Panc1 (cell line): ENCODE data around the gene INSYN2B. TPM values are rescaled to one million over a fixed set of nuclear protein-coding genes. Genes with fewer than 3 reads are reported as not detected.

Experiments used
- ATAC-seq: fragments of 200-7000 bp; cut with Tn5 transposase; 2 replicates; pipeline ENCODE4 v1.9.1; 2020; ENCODE audit warnings: mild to moderate bottlenecking, moderate library complexity
- BruUV-seq: library from RNA; stranded (reverse); fragments of 400-500 nt; replicated peaks from 2 replicates; lab custom pipeline; 2021; lab: Mats Ljungman, UMichigan
- CTCF ChIA-PET: fragments of 300-600 bp; sonication (Branson Sonifier 250); formaldehyde crosslinking; loops from one replicate; lab custom pipeline; 2022; ENCODE audit warnings: antibody characterized with exemption; lab: Charles Lee
- POLR2A ChIA-PET: fragments of 300-600 bp; sonication (Branson Sonifier 250); formaldehyde crosslinking; loops from one replicate; lab custom pipeline; 2022; ENCODE audit warnings: antibody characterized with exemption; lab: Charles Lee
- DNase-seq: peaks from one replicate; pipeline ENCODE4 v3.0.0-alpha.2; 2010; ENCODE audit warnings: low read depth, low spot score
- H3K27ac ChIP-seq: 2 replicates; pipeline ENCODE4 v1.5.1; 2011; ENCODE audit warnings: mild to moderate bottlenecking, low read length, inconsistent platforms
- H3K27me3 ChIP-seq: fragments of 200-500 bp; sonication (Bioruptor generic); 2 replicates; pipeline ENCODE4 v1.6.0; 2014; ENCODE audit warnings: low read length, inconsistent platforms; ENCODE audit not compliant: control insufficient read depth, insufficient read depth
- H3K36me3 ChIP-seq: fragments of 200-500 bp; sonication (Bioruptor generic); 2 replicates; pipeline ENCODE4 v1.5.1; 2014; ENCODE audit warnings: inconsistent platforms, mild to moderate bottlenecking, low read length, moderate library complexity; ENCODE audit not compliant: control insufficient read depth, insufficient read depth
- H3K4me1 ChIP-seq: 2 replicates; pipeline ENCODE4 v1.5.1; 2011; ENCODE audit warnings: inconsistent platforms, mild to moderate bottlenecking, low read length, moderate library complexity; ENCODE audit not compliant: control insufficient read depth, insufficient read depth
- H3K4me3 ChIP-seq, 2 experiments: 2 replicates each; pipeline ENCODE4 v1.5.1; 2011 to 2012; ENCODE audit warnings: low read depth in 2 of 2, low read length in 2 of 2, mild to moderate bottlenecking in 2 of 2, inconsistent platforms in 1 of 2, moderate library complexity in 1 of 2
- H3K9me3 ChIP-seq: fragments of 200-500 bp; sonication (Bioruptor generic); 2 replicates; pipeline ENCODE4 v1.5.1; 2014; ENCODE audit warnings: low read depth, mild to moderate bottlenecking, inconsistent platforms, low read length, moderate library complexity; ENCODE audit not compliant: control insufficient read depth, insufficient read depth
- TCF7L2 ChIP-seq: IDR thresholded peaks from 2 replicates; pipeline ENCODE4 v1.6.1; 2011; ENCODE audit warnings: mild to moderate bottlenecking, low read depth, low read length, inconsistent platforms
- in situ Hi-C: cut with HindIII; loops from 2 replicates; pipeline ENCODE4 v1.10.0; 2016; ENCODE audit warnings: low sequenced_read_pairs, low pct_unique_long_range_greater_than_20kb
- intact Hi-C: fragments of 100-400 bp; cut with micrococcal nuclease; formaldehyde crosslinking; loops from one replicate; pipeline ENCODE4 v1.10.0; 2022; ENCODE audit not compliant: unreplicated experiment
- microRNA-seq: library from miRNA; unstranded; fragments of <30 nt; microRNA quantifications from one replicate; pipeline ENCODE4 v1.1.0, GENCODE V29; 2020; ENCODE audit not compliant: unreplicated experiment
- total RNA-seq: library from RNA; stranded (reverse); gene quantifications from one replicate; pipeline ENCODE4 v1.2.1, GENCODE V29; 2021; ENCODE audit not compliant: unreplicated experiment
- TF ChIP-seq, protein P1 (sequence below): fragments of 450-650 bp; IDR thresholded peaks from 2 replicates; pipeline ENCODE4 v1.5.1; 2017; ENCODE audit warnings: mild to moderate bottlenecking

Gene INSYN2B
- total RNA-seq, 1 experiment from 2014 or later = 0.28 TPM

DNA sequence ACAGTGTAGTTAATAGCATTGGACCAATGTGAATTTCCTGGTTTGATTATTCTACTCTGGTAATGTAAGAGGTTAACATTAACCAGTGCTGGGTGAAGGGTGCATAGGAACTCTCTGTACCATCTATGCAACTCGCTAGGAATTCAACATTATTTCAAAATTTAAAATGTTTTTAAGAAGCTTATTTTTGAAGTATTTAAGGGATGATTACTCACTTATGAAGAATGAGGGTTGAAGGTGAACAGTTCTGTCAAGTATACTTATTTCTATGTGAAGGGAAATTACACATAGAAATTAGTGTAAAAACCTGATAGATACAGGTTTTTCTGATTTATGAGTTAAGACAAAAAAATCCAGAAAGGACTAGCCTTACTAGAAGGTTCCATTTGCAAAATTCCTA lies 165.8 kb downstream of the INSYN2B start:
- Histone ChIP-seq H3K36me3 (no peaks in the 10 kb centered on the region), H3K9me3 (no peaks in the 10 kb centered on the region; the same call in 1 of the 2 replicates), H3K27ac (no peak overlapping the region), H3K4me1 (no peaks in the 10 kb centered on the region), H3K4me3 (no peak overlapping the region), H3K27me3 (no peaks in the 10 kb centered on the region)
- no TSS peak for BruUV-seq
- CTCF ChIA-PET = no interaction called here
- ATAC-seq (no peak), DNase-seq (no peak)
- intact Hi-C loops = no loop called here
- in situ Hi-C loops = no loop called here
- POLR2A ChIA-PET = no interaction called here
- no peak for TF ChIP-seq TCF7L2
- TF ChIP-seq, protein P1, sequence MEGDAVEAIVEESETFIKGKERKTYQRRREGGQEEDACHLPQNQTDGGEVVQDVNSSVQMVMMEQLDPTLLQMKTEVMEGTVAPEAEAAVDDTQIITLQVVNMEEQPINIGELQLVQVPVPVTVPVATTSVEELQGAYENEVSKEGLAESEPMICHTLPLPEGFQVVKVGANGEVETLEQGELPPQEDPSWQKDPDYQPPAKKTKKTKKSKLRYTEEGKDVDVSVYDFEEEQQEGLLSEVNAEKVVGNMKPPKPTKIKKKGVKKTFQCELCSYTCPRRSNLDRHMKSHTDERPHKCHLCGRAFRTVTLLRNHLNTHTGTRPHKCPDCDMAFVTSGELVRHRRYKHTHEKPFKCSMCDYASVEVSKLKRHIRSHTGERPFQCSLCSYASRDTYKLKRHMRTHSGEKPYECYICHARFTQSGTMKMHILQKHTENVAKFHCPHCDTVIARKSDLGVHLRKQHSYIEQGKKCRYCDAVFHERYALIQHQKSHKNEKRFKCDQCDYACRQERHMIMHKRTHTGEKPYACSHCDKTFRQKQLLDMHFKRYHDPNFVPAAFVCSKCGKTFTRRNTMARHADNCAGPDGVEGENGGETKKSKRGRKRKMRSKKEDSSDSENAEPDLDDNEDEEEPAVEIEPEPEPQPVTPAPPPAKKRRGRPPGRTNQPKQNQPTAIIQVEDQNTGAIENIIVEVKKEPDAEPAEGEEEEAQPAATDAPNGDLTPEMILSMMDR = no peak

Small RNA genes within 50 kb of the gene (microRNA-seq; reads per million reads assigned to microRNA genes)
- not detected for gene MIR378E

Other genes starting within 250 kb of the INSYN2B start
- 0.44 TPM for gene FOXI1, start 125.4 kb upstream of the INSYN2B start, total RNA-seq